ENCODE results near the gene HNRNPR.
"Not testable (repeated sequence)": the region's sequence is repeated elsewhere in the genome, so short reads cannot be mapped to it uniquely, and the experiment has no call there.

HNRNPR gene

DNA sequence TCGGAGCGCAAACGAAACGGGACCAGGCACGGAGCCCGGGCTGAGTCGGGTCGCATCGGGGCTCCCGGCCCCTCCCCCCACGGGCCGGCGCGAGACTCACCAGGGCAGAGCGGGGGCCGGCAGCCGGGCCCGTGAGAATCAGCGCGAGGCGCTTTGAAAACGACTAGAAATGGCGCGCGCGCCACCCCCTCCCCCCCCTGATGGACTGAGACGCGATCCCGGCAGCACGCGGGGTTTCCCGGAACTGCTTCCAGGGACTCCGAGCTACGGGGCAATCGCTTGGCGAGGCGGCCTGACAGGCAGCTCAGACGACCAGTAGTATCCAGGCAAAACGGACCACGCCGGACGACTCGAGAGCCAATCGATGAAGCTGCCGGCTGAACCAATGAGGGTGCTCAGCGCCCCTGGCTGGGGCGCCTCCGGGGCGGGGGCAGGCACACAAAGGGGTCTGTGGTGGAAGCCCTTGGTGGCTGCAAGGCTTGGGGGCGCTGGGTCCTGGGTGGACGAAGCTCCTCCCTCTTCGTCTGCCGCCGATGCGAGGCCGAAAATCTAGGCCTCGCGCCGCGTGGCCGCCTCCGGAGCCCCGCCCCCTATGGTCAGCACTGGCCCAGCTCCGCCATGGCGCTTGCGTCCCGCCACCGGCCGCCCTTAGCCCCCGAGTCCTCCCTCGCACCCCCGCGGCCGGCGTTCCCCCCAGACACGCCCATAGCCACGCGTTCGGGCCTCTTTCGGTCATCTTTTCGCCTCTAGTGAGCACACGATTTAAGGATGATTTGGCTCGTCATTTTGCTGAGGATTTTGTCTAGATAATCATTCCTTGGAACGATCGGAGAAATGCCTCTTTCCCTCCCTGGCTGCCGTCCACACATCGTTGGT lies at the start of gene HNRNPR:
TSS of gene HNRNPR (minus strand) at position 174 of the 876 bp plus-strand sequence. CDS start 3,276 bp downstream, outside the sequence.
- peak; percentile 98 for FAIRE-seq

GRCh38 chr1:23393706-23394105 lies 49.6 kb upstream of the HNRNPR start:
- FAIRE-seq, result no peak

DNA sequence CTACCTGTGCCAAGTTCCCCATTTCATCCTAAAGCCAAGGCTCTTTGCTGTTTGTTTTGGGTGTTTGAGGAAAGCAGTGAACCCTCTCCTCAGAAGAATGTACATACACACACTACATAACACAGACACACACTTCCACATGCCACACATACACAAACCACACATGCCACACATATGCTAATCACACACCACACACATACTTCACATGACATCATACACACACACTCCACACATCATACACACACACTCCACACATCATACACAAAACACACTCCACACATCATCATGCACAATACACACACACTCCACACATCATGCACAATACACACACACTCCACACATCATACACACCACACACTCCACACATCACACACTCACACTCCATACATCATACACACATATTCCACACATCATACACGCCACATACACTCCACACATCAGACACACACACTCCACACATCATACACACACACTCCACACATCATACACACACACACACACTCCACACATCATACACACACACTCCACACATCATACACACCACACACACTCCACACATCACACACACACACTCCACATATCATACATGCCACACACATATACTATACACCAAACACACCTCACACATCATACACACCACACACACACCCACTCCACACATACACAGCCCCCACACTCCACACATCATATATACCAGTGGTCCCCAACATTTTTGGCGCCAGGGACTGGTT lies 48.2 kb upstream of the HNRNPR start:
- no peak for FAIRE-seq

GRCh38 chr1:23389837-23390321 lies 45.8 kb upstream of the HNRNPR start:
- no peak for FAIRE-seq

- FAIRE-seq, result no peak
Observed at GRCh38 chr1:23387494-23387893, 43.4 kb upstream of the HNRNPR start.

GRCh38 chr1:23385119-23385621 lies 41.1 kb upstream of the HNRNPR start:
- FAIRE-seq, result no peak

GRCh38 chr1:23384312-23385058 lies 40.4 kb upstream of the HNRNPR start:
- FAIRE-seq, result no peak

DNA sequence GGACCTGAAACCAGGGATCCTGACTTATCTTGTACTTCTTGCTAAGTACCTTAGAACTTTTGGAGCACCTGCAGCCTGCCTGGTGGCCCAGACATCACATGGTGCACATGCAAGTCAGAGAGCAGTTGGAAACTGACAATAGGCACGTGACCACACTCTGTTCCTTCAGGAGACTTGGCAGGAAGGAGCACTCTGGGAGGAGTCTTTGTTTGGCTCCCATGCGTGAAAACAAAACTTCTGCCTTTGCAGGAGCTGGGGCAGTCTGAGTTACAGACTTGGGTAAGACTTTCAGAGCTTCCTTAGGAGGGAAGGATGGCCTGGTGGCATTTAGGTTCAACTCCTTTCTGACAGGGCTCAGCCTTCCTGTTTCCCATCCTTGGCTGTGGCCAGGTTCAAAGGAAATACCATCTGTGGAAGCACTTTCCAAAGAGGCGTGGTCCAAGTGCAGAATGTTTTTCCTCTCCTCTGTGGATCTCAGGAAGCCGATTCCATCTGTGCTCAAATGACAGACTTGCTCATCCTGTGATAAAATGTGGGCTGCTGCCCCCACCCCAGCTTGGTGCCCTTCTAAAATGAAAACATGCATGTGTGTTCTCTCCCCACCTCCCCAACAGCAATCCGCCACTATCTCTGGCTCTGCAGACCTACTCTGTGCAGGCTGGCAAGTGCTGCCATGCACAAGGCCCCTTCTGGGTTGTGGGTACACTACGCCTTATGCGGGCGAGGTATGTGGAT lies 39.7 kb upstream of the HNRNPR start:
- FAIRE-seq, result no peak

DNA sequence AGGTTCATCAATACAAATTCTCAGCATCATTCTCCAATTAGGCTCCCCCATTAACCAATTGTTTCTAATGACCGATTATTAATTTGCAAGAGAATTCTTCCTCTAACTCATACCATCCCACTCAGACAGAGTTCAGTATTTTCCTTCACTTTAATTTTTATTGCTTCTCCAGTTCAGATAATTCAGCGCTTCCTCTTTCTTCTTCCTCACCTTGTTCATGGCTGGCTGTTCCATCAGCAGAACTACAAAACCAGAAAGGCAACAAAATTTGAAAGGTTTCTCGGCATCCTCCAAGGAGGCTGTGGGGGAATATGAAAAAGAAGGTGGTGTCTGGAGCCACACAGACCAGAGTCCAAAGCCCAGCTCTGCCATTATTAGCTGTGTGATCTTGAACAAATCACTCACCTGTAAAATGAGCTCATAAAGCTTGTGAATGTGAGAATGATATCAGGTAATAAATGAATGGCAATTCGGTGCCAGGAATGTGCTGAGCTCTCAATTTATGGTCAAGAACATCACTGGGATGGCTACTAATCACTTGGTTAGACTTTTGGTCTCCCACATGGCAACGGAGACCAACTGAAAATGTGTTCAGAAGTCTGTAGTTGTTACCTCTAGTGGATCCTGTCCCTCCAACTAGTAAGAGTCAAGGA lies 37.3 kb upstream of the HNRNPR start:
- FAIRE-seq, result no peak

DNA sequence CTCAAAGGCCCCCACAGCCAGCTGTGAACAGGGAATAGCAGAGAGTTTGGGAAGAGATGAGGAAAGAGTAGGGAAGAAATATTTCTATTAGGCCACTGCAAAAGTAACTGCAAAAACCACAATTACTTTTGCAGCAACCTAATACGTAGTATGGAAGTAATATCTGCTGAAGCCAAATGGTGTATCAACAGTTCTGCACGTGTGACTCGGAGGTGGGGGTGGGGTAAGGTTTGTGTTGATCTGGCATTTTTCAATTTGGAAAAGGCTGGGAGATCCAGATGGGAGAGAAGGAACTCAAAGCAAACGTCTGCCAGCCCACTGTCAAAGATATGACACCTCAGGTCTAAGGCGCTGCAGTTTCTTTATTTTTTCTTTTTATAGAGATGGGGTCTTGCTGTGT lies 36.6 kb upstream of the HNRNPR start:
- FAIRE-seq, result no peak

GRCh38 chr1:23380236-23380635 lies 36.2 kb upstream of the HNRNPR start:
- FAIRE-seq, result not testable (repeated sequence)

GRCh38 chr1:23376890-23377811 lies 33.1 kb upstream of the HNRNPR start:
- no peak for FAIRE-seq

GRCh38 chr1:23374079-23374735 lies 30.1 kb upstream of the HNRNPR start:
- not testable (repeated sequence) for FAIRE-seq

DNA sequence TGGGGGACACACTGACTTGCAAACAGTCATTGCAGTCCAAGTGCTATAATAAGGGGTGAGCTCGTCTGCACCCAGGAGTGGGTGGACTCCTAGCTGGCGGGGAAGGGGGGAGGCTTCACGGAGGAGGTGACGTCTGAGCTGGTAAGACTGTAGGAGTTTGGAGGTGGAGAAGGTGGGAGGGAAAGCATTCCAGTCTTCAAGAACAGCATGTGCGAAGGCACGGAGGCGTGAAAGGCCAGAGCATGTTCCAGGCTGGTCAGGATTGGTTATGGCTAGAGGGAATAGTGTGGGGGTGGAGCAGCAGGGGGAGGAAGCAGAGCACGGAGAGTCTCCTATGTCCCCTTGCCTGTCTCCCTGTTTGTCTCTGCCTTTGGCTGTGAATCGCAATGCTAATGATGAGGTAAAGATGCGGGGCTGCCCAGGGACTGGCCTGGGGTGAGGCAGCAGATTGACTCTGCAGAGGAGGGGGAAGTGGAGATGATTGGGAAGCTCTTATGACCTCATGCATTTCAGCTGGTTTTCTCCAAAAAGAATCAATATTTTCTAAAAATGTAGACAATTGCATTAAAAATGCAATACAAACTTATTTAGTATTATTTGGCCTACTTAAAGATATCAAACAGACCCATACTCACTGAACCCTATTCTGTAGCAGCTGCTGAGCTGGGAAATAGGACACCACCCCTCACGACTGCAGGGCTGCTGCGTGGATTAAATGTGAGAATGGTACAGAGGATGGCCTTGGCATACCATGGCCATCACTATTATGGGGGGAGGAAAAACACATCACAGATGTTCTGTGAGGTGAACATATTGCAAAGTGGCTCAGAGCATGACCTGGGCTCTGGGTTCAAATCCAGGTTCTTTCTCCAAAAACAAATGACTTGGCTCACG lies 28.1 kb upstream of the HNRNPR start:
- FAIRE-seq, result no peak

- no peak for FAIRE-seq
Observed at GRCh38 chr1:23370709-23371584, 26.9 kb upstream of the HNRNPR start.

GRCh38 chr1:23370330-23370708 lies 26.2 kb upstream of the HNRNPR start:
- no peak for FAIRE-seq

DNA sequence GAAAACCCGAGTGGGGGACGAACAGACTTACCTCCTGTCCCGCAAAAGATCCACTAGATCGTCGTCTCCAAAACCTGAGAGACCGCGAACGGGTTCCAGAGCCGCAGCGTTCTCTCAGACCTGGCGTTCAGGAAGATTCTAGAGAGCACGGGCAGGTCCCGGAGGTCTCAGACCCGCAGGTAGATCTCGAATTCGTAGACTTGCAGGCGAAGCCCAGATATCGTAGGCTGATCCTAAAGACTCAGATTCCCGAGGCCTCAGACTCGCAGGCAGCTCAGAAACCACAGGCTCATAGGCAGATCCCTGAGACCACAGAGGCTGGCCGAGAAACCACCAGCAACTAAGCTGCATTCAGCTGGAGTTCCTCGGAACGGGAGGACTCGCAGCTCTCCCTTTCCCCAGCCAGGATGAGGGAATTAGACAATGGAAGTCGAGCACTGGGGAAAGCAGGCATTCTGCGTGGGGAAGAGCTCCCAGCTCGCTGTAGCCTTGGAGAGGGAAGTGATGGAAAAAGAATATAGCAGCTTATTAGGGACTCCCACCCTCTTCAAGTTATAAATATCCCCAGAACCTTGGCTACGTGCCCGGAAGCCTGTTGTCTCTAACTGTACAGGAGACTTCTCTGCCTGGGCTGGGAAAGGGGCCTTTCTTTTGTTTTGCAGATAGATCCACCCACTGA lies 25.4 kb upstream of the HNRNPR start, which contains the start of gene ZNF436:
TSS of gene ZNF436 (minus strand) at position 502 of the 679 bp plus-strand sequence. CDS start 1,831 bp downstream, outside the sequence.
- FAIRE-seq, result no peak

All from G401.6 (cell line).